CD4-positive, alpha-beta T cell treated with Interleukin-6 at 100 ng/mL for 8 hours (primary cell): Measurements from ENCODE around the gene EHMT1.

Experiments
- DNase-seq: peaks from one replicate; pipeline ENCODE4 v3.0.0-alpha.2; 2020; ENCODE audit warnings: mixed read lengths, low spot score

EHMT1 gene

DNA sequence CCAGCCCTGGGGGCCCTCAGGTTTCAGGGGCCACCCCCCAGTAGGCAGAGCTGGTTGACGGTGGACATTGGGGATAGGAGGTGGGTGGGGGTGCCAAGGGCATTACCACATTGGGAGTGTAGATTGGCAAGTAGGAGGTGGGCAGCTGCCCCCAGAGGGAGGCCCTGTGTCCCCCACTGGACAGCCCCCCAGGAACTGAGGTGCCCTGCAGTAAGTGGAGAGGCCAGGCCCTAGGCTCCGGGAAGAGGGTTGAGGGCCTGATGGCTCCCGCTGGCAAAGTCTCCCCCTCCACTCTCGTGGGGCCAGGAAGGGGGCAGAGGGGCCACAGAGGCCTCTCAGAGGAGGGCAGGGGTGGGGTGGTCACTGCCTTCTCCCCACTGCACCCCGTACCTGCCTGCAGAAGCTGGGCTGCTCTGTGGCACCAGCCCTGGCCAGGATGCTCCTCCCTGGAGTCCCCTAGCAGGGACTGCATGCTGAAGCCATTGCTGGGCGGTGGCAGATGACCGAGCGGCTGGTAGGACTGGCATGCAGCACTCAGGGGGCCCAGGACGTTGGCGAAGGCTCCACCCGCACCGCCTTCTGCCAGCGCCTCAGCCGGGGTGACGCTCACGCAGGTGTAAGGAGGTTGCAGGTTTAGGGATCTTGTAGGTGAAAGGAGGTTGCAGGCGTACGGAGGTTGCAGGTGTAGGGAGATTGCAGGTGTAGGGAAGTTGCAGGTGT is 169.1 kb downstream of the EHMT1 start:
- no peak for DNase-seq

DNA sequence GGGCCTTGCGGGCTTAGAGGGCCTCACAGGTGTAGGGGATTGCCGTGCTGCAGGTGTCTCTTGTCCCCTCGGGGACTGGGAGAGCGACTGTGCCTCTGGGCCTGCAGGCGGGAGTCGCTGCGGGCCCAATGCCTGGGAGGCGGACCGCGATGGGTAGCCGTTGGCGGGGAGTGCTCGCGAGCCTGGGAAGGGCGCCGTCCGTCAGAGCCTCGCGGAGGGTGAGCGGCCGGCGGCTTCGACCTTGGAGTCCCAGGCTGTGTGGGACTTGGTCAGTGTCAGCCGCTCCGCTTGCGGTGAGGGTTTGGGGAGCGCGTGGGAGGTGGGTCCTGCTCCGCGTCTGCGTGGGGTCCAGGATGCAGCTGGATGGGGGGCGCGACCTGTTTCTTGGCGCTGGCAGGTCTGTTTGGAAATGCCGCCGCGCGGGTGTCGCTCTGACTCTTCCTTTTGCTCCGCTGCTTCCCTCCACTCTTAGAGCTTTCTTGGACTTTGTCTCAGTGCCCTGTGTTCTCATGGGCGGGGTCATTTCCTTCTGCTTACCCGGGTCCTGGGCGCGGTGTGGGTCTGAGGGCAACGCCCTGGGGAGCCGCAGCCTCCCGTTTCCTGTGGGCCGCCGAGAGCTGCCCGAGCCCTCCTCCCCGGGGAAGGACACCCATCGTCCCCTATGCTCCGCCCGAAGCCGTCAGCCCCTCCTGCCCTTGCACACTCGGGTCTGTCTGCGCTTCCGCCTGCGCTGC is 169.9 kb downstream of the EHMT1 start:
- no peak for DNase-seq

DNA sequence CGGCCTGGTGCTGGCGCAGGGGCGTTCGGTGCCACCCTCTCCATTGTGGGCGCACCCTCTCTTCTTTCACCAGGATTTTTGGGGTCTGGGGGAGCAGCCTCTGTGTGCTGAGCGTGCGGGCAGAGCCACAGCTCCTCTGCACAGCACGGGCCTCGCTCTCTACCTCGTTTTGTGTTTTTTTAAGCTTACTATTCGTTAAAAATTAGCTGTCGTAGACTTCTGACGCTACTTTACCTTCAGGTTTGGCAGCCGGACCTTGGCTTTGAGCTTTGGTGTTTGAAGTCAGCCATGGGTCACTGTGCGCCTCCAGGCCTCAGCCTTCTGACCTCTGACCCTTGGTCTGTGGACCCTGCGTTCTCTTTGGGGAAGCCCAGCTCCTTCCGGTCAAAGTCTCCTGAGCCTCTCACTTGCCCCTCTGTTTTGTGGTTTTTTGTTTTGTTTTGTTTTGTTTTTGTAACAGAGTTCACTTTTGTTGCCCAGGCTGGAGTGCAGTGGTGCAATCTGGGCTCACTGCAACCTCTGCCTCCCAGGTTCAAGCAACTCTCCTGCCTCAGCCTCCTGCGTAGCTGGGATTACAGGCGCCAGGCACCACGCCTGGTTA is 170.6 kb downstream of the EHMT1 start:
- DNase-seq, result no peak

DNA sequence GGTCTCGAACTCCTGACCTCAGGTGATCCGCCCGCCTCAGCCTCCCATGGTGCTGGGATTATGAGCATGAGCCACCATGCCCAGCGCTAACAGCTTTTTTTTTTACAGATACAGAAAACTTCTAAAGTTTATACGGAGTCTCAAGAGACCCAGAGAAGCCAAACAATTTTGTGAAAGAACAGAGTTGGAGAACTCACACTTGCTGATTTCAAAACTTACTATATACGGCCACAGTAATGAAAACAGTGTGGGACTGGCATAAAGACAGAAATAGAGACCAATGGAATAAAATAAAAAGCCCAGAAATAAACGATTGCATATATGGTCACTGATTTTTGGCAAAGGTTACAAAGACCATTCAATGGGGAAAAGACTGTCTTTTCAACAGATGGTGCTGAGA is 173.1 kb downstream of the EHMT1 start:
- DNase-seq, result no peak

DNA sequence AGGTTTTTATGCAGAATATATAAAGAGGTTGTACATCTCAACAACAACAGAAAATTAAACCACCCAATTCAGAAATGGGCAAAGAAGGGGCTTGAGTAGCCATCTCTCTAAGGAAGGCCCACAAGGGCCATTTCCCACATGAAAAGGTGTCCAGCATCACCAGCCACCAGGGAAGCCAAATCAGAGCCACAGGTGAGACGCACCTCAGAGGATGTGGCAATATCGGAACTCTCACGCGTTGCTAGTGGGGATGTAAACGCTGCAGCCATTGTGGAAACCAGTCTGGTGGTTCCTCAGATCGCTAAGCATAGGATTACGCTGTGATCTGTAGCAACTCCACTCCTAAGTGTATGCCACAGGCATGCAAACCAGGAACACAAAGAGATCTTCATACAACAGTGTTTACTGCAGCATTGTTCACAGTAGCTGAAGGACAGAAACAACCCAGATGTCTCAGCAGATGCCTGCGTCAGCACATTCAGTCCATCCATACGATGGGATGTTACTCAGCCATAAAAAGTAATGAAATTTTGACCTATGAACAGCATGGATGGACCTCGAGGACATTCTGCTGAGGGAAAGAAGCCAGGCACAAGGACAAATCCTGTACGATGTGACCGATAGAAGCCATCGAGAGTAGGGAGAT is 174.5 kb downstream of the EHMT1 start:
- no peak for DNase-seq

DNA sequence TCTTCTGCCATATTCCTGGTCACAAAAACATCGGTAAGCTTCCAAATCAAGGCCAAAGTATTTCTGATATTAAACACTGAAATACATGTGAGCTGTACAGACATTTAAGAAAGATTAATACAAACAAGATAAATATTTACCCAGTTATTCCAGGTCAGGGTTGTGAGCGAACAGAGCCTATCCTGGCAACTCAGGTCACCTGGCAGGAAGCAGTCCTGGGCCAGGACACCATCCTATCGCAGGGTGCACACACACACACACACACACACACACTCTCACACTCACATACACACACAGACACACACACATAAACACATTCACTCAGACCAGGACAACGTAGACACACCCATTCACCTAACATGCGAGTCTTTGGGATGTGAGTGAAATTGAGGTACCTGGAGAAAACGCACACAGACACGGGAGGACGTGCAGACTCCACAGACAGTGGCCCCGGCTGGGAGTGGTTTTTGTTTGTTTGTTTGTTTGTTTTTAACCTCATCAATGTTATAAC is 176.4 kb downstream of the EHMT1 start:
- DNase-seq, result no peak

DNA sequence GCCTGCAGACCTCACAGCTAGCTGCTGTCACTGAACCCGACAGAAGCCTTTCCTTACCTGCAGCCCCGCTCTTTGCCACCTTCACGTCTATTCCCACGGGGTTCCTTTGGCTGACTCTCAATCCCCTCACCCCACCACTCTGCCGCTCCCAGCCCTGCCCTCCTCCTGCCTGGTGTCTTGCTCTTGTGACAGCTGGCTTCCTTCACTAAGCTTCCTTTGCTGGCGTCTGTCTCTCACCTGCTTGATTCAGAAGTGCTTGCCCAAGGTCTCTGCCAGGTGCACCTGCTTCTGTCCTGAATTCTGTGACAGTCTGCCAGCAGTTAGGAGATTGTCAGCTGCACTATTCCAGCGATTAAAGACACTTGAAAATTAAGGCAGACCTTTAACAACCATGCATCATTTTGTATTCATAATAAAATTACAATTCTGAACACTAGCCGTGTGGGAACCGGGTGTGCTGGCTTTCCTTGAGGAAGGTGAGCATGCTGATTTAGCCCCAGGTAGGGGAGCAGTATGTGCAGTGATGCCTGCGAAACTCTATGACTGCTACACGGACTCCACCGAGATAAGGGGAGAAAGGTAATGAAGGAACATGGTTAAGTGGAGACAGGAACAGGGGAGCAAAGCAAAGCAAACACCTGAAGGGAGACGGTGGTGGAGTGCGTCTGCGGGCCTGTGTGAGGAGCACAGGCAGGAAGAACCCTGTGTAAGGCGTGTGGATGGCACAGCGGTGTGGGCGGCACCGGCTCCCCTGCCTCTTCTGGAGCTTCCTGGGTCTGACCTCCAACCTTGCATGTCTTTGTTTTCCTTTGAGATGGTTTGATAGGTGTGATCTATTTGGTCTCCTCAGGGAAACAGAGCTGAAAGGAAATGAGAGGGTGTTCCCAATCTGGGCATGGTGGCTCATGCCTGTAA is 178.7 kb downstream of the EHMT1 start:
- DNase-seq, result no peak

DNA sequence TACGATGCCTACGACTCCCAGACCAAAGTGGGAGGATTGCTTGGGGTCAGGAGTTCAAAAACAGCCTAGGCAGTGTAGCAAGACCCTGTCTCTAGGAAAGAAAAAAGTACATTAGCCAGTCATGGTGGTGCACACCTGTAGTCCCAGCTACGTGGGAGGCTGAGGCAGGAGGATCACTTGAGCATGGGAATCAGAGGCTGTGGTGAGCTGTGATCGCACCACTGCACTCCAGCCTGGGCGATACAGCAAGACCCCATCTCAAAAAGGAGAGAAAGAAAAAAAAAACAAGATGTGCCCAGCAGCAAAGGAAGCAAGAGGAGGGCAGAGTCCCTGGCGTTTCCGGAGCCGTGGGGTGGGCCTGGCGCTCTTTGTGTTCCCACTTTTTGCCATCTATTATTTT is 179.3 kb downstream of the EHMT1 start:
- no peak for DNase-seq

DNA sequence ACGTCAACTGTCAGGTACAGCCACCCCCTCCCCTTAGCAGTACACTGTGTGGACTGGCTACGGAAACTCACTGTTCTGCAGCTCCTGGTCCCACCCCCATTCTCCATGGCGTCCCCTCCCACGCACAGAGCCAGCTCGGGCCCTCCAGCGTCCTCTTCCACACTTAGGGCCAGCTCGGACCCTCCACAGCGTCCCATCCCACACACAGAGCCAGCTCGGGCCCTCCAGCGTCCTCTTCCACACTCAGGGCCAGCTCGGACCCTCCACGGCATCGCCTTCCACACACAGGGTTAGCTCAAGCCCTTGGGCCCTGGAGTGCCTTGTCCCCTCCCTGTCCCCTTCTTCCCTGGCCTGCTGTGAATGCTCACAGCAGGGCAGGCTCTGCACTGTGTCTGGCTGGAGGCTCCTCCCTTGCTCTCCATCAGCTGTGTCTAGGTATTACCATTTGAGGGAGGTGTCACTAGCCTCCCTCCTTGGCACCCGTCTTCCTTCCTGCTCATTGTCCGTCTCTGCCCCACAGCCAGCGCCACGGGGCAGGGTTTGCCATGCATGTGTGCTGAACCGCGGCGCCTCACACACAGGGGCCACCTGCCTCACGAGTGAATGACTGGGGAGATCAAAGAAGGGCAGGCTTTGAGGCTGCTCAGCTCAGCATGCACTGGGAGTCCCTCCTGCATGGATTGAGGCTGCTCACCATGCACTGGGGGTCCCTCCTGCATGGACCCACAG is 180.3 kb downstream of the EHMT1 start:
- no peak for DNase-seq

DNA sequence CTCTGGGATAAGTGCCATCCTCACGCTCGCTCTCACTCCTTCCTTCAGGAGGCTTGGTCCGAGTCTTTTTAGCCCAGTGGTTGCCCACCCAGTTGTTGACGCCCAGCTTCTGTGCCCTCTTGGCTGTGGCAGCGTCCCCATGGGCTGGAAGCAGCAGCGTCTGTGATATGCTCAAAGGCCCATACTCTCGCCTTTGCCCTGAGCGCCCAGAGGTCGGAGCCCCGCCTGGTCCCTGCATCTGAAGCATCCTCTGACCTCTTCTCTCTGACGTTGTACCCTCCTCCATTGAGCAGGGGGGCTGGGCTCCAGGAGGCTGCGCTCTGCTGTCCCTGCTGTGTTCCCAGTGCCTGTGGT is 180.8 kb downstream of the EHMT1 start:
- DNase-seq, result no peak

DNA sequence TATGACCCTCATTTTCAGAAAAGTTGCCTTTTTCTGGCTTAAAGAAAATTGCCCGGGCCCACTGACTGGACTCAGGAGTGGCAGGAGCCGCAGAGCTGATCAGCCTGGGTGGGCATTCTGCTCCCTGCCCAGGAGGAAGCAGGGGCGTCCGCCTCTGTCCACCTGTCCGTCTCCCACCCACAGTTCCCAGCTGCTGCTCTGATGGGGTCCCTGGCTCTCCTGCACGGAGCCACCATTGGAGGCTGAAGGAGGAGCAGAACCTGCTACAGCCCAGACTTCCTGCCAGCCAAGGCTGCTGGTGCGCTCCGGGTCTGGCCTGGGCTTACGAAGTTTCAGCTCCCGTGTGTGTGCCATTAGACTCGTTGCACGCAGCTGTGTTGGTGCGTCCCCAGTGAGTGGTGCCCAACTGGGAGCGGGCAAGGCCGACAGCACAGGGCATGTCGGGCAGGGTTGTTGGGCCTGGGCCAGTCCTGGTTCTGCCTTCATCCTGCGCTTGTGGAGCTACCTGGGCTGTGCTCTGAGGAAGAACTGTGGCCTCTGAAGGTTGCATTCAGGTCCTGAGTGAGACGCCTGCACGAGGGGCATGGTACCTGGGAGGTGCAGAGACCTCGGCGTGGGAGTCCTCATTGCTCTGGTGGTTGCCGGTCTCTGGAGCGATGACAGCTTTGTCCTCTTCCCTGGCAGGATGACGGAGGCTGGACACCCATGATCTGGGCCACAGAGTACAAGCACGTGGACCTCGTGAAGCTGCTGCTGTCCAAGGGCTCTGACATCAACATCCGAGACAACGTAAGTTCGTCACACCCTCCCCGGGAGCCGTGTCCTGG is 181.6 kb downstream of the EHMT1 start:
- DNase-seq, result no peak

DNA sequence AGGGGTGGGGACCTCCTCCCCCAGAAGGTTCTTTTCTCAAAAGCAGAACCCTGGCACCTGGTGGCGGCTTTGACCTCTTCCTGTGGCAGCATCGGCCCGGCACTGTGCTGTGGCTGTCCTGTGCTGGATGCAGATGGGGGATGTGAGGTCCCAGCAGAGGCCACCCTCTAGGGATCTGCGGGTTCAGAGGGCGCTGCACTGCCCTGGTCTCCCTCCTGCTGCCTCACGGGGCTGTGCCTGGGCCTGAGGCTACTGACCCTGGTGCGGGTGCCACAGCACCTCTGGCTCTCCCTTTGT is 182.2 kb downstream of the EHMT1 start:
- no peak for DNase-seq

DNA sequence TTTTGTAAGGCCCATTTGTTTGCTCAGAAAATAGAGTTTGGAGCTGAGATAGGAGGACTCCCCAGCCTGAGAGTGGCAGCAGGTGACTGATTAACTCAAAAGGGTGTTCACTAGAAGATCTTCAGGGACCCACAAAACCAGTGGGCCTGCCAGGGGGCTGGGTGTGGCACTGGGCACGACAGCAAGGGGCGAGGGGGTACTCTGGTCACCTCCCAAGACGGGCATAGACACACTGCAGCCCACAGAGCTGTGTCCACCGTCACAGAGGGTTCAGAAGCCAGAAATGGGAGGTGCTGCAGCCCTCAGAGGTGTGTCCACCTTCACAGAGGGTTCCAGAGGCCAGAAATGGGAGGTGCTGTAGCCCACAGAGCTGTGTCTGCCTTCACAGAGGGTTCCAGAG is 183.2 kb downstream of the EHMT1 start:
- DNase-seq, result no peak

DNA sequence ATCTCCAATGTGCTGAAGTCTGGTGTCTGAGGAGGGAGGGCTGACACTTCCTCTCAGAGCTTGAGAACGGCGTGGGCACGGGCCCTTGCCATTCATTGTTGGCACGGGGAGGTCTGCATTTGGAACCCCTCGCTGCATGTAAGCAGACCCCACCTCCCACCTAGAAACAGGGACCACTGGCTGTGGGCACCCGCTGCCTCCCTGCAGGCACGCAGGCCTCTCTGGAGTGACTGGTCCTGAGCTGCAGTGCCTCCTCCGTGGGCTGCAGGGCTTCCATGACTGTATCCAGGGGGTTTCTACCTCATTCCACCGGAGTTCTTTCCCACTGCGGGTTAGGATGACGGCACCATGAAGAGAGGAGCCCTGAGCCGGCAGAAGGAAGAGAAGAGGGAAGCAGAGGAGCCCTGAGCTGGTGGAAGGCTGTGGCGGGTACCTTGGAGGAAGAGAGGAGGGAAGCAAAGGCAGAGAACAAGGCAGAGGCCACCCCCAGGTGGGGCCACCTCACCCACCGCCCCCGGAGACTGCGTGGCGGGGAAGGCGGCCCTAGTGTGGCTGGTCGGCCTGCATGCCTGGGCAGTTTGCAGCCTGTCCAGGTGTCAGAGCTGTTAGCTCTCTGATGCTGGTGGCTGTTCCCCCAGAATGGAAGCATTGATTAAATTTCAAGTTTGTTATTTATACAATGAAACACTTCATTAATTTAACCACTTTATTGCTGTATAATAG is 183.9 kb downstream of the EHMT1 start:
- DNase-seq, result no peak

DNA sequence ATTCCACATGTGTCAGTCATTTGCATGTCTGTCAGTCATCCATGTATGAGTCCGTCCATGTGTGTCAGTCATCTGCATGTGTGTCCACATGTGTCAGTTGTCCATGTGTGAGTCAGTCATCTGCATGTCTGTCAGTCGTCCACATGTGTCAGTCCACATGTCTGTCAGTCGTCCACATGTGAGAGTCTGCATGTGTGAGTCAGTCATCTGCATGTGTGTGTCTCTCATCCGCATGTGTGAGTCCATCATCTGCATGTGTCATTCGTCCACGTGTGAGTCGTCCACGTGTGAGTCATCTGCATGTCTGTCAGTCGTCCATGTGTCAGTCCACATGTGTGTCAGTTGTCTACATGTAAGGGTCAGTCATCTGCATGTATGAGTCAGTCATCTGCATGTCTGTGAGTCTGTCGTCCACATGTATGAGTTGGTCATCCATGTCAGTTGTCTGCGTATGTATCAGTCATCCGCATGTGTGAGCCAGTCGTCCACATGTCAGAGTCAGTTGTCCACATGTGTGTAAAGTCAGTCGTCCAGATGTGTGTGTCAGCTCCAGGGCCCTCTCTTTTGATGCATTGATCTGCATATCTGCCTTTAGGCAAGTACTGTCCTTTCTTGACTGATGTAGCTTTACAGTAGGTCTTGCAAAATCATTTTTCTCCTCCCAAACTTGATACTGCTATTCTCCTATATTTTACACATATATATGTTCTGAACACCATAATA is 186.3 kb downstream of the EHMT1 start:
- no peak for DNase-seq

DNA sequence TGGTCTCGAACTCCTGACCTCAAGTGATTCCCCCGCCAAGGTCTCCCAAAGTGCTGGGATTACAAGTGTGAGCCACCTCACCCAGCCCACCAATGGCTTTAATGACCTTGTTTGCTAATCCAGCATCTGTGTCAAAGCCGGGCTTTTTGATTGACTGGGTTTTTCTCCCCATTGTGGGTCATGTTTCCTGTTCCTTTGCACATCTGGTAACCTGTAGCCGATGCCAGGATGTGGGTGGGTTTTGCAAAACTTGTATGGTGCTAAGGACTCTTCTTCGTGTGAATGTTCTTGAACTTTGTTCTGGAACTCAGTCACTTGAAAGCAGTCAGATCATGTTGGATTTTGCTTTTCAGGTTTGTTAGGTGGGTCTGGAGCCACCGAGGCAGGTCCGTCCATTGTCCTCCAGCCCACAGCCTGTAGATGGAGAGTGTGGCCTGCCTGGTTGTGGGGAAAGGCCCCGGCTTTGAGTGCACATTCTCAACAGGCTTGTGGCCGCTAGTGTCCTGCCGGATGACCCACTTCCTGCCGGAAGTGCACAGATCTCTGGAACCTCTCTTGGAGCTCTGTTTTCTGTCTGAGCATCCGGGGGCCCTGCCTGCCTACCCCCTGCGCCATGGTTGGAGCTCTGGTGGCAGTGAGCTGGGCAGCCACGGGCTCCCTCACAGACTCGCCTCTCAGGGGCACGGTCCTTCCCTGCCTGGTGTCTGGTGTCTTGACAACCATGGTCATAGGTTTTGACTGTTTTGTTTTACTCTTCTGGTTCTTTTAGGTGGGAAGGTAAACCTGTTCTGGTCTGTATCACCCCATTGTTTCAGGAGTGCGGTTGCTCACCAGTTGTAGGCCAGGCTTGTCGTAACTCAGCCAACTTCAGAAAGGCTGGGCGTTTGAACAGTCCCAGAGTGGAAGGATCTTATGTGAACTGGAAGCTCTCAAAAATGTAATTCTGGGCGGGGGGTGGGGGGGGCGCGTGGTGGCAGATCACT is 189.2 kb downstream of the EHMT1 start:
- DNase-seq, result no peak

DNA sequence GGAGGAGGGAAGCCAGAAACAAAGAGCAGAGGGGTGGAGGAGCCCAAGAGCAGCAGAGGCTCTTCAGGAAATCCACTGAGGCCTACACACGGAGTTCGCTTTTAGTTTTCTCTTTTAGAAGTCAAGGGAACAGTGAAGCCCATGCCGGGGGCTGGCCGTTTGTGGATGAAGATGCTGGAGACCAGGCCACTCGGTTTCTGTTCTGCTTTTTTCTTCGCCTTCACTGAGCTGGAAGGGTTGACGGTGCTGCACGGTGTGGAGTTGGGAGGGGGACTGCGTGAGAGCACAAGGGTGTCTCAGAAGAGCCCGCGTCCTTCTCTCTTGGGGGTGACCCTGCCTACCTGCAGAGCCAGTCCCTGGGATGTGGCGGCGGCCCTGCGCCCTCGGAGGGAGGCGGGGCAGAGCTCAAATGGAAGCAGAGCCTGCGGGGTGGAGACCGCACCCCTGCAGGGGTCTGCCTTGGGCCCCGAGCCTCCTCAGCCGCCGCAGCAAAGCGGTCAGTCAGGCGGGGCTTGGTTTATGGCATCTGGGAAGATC is 190.3 kb downstream of the EHMT1 start:
- no peak for DNase-seq
